GM18951 (cell line): Measurements from ENCODE around the gene NFIA.

Experiments used
- POLR2A ChIP-seq: IDR thresholded peaks from 4 replicates; pipeline ENCODE4 v1.6.1; 2011; ENCODE audit warnings: mild to moderate bottlenecking; ENCODE audit not compliant: insufficient read length, insufficient read depth; ENCODE audit errors: extremely low read depth
- in situ Hi-C: fragments of 300-500 bp; cut with MboI; formaldehyde crosslinking; loops from one replicate; pipeline ENCODE4 v1.12.0; 2022; ENCODE audit warnings: low sequenced_read_pairs, mixed read lengths, inconsistent platforms; ENCODE audit not compliant: unreplicated experiment

The NFIA gene

GRCh38 chr1:61432616-61433388 is 350.4 kb downstream of the NFIA start:
- TF ChIP-seq POLR2A = no peak
- in situ Hi-C loops = no loop called here

DNA sequence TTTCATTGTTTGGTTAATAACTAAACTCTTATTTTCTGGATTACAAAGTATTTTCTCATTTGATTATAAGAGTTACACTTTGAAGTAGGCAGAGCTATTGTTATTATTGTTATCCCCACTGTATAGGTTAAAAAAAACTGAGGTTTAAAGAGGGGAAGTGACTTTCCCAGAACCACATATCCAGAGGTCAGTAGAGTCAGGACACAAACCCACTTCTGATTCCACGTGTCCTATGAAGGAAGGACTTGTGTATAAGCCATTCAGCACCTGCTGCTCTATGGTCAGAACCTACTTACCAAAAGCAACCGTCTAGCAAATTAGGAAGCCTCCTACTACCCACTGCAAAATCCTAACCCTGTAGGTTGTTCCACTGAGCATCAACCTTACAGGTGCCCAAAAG is 351.3 kb downstream of the NFIA start:
- TF ChIP-seq POLR2A = no peak
- in situ Hi-C loops = no loop called here

GRCh38 chr1:61434276-61434675 is 351.9 kb downstream of the NFIA start:
- in situ Hi-C loops = no loop called here

GRCh38 chr1:61435226-61435625 is 352.9 kb downstream of the NFIA start:
- no peak for TF ChIP-seq POLR2A
- in situ Hi-C loops = no loop called here

More at GRCh38 chr1:61434276-61434675, 351.9 kb downstream of the NFIA start:
- no peak for TF ChIP-seq POLR2A

DNA sequence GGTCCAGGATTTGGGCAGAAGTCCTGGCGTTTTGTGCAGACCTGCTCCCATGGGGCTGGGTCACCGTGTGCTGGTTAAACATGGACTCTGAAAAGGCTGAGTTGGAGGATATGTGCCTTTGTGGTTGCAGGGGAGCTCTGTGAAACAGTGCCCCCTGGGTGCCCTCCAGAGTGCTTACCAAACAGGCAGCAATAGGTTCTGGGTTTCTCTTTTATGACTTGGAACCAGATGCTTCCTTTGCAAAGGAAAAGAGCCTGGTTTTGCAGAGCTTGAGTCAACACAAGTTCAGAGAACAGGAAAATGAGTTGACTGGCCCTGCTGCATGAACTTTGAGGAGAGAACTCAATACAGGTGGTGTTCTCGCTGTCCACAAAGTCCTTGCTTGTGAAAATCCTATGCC is 353.7 kb downstream of the NFIA start:
- no peak for TF ChIP-seq POLR2A
- in situ Hi-C loops = no loop called here

DNA sequence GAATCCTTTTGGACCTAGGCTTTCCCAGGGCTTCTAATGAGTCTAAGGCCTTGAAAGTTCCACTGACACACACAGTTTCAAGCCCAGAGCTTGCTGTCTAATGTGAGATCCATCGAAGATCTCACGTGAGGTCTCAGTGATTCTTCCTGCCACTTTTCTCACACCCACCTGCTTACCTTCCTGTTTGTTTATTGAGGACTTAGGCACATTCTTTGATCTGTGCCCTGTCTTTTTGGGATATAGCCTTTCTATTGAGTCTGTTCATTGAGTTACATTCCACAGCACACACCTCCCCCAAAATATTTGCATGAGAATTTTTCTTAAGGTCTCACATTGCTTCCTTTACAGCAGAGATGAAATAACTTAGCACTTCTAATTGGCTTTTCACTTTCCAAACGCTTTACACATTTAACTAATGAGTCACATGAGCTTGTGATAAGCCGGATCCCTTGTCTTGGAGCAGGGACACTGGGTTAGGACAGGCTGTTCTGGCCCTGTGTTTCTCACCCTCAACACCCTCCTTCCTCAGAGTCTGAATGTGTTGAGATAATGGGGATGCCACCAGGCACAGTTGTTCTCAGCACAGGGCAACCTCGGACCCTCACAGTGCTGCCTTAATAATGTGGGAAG is 354.2 kb downstream of the NFIA start:
- TF ChIP-seq POLR2A = no peak

GRCh38 chr1:61439234-61439633 is 356.9 kb downstream of the NFIA start:
- no peak for TF ChIP-seq POLR2A
- in situ Hi-C loops = no loop called here

More for the DNA sequence above, 354.2 kb downstream of the NFIA start:
- in situ Hi-C loops = no loop called here

GRCh38 chr1:61441723-61442262 is 359.4 kb downstream of the NFIA start:
- no peak for TF ChIP-seq POLR2A
- in situ Hi-C loops = no loop called here

DNA sequence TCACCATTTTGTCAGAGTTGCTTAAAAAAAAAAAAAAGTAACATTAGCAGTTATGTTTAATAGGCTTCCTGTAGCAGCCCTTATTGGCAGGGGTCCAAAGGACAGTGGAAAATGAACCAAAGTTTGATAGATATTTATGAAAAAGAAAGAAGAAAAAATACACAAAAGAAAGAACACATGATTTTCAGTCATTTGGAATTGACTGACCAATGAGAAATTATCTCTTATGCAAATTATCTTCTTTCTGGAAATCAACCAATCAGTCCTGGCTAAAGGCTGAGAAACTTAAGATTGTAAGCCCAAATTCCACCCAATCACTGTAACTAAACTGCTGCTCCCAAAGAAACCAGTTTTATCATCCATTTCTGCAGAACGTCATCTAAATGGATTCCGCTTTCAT is 360.2 kb downstream of the NFIA start:
- no peak for TF ChIP-seq POLR2A
- in situ Hi-C loops = no loop called here

- in situ Hi-C loops = no loop called here
- TF ChIP-seq POLR2A = no peak
Observed at GRCh38 chr1:61444288-61444687, 361.9 kb downstream of the NFIA start.

- TF ChIP-seq POLR2A = no peak
- in situ Hi-C loops = no loop called here
Observed at GRCh38 chr1:61445269-61445825, 363.0 kb downstream of the NFIA start.

GRCh38 chr1:61446531-61446991 is 364.2 kb downstream of the NFIA start:
- in situ Hi-C loops = no loop called here
- TF ChIP-seq POLR2A = no peak

DNA sequence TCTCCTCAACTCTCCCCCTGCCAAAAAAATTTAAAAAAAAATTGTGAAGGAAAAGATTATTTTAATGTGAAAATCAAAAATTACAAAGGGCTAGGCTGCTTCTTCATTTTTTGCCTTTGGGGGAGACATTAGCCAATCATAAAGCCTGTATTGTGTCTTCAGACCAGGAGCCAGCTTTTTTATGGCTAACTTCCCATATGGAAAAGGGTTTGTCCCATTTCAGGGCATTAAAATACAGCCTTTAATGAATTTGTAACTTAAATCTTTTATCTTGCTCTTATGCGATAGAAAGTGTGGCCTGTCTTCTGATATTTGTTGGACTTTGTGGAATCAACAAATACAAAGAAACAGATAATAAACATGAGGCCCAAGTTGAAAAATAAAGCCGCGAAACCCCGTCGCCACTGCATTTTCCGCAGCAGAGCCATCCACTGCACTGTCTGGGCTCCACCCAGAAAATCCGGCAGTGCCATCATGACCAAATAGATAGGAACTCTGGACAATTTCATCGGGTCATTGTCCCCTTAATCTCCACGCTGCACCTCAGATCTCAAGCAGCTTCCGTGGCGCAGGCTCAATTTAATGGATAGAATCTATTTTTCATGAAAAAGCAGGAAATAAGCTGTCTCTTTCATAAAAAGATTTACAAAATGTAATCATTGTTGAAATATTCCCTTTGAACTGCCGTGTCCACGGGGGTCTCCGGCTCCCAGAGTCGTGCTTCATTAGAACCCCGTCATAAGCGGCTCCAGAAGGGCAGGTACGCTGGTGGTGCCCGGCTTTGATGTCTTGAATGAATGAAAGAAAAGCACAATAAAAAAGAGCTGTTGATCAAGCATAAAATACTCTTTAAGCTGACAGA is 365.0 kb downstream of the NFIA start:
- in situ Hi-C loops = no loop called here
- TF ChIP-seq POLR2A = no peak
